Caco-2 (cell line): ENCODE measurements around the gene PDIA5. TPM values are rescaled to one million over a fixed set of nuclear protein-coding genes. Genes with fewer than 3 reads are reported as not detected.

Source experiments
- BruUV-seq: library from RNA; stranded (reverse); fragments of 400-500 nt; replicated peaks from 2 replicates; lab custom pipeline; 2021; lab: Mats Ljungman, UMichigan
- CTCF ChIA-PET: fragments of 300-600 bp; sonication (Branson Sonifier 250); formaldehyde crosslinking; loops from one replicate; lab custom pipeline; 2022; ENCODE audit warnings: antibody characterized with exemption; lab: Charles Lee
- POLR2A ChIA-PET: fragments of 300-600 bp; sonication (Branson Sonifier 250); formaldehyde crosslinking; loops from one replicate; lab custom pipeline; 2022; ENCODE audit warnings: antibody characterized with exemption; lab: Charles Lee
- DNase-seq, 2 experiments: peaks; one replicate each; pipeline versions ENCODE4 v3.0.0 to v3.0.0-alpha.2; 2020 to 2022
- H3K27me3 ChIP-seq: replicated peaks from 2 replicates; pipeline ENCODE4 v1.6.0; 2011; ENCODE audit warnings: low read length; ENCODE audit not compliant: control insufficient read depth, insufficient read depth
- H3K36me3 ChIP-seq: 2 replicates; pipeline ENCODE4 v1.5.1; 2011; ENCODE audit warnings: low read length; ENCODE audit not compliant: control insufficient read depth, insufficient read depth
- H3K4me1 ChIP-seq: fragments of 250-450 bp; sonication (Bioruptor Pico); 2 replicates; pipeline ENCODE4 v1.5.1; 2020; ENCODE audit warnings: mild to moderate bottlenecking
- H3K4me3 ChIP-seq: 2 replicates; pipeline ENCODE4 v1.5.1; 2011; ENCODE audit warnings: low read depth, mild to moderate bottlenecking, control low read depth, low read length
- H3K9me3 ChIP-seq: fragments of 250-450 bp; sonication (Bioruptor Pico); 2 replicates; pipeline ENCODE4 v1.5.1; 2020; ENCODE audit warnings: mild to moderate bottlenecking, moderate library complexity
- H3K27ac Mint-ChIP-seq: one replicate; pipeline ENCODE4 v1.8.0; 2022; ENCODE audit warnings: mixed read lengths; ENCODE audit not compliant: unreplicated experiment
- H3K27me3 Mint-ChIP-seq: one replicate; pipeline ENCODE4 v1.8.0; 2022; ENCODE audit warnings: mixed read lengths; ENCODE audit not compliant: insufficient read depth, unreplicated experiment
- H3K36me3 Mint-ChIP-seq: one replicate; pipeline ENCODE4 v1.8.0; 2022; ENCODE audit warnings: mild to moderate bottlenecking, mixed read lengths; ENCODE audit not compliant: insufficient read depth, unreplicated experiment
- H3K4me1 Mint-ChIP-seq: one replicate; pipeline ENCODE4 v1.8.0; 2022; ENCODE audit warnings: low read depth, mixed read lengths; ENCODE audit not compliant: unreplicated experiment
- H3K4me3 Mint-ChIP-seq: one replicate; pipeline ENCODE4 v1.8.0; 2022; ENCODE audit warnings: mild to moderate bottlenecking, moderate library complexity, mixed read lengths; ENCODE audit not compliant: unreplicated experiment
- H3K9me3 Mint-ChIP-seq: one replicate; pipeline ENCODE4 v1.8.0; 2022; ENCODE audit warnings: mixed read lengths; ENCODE audit not compliant: unreplicated experiment
- intact Hi-C: fragments of 100-400 bp; cut with micrococcal nuclease; formaldehyde crosslinking; loops from one replicate; pipeline ENCODE4 v1.10.0; 2022; ENCODE audit not compliant: unreplicated experiment
- total RNA-seq: library from RNA; stranded (reverse); gene quantifications from 2 replicates; pipeline ENCODE4 v1.2.3, GENCODE V29; 2022
- TF ChIP-seq, protein P1 (sequence below), 2 experiments: fragments of 200-600 bp in 1 of 2; IDR thresholded peaks; 1 replicate in 1 of 2; 2 replicates in 1 of 2; pipeline versions ENCODE4 v1.5.1 to v1.8.0; 2011 to 2022; ENCODE audit warnings: antibody characterized with exemption in 1 of 2, control low read depth in 1 of 2, inconsistent platforms in 1 of 2, low read depth in 1 of 2, low read length in 1 of 2, mild to moderate bottlenecking in 1 of 2, moderate library complexity in 1 of 2; ENCODE audit not compliant: insufficient read depth in 1 of 2, severe bottlenecking in 1 of 2, unreplicated experiment in 1 of 2

The PDIA5 gene
- total RNA-seq, 1 experiment from 2014 or later: 48.2 TPM

DNA sequence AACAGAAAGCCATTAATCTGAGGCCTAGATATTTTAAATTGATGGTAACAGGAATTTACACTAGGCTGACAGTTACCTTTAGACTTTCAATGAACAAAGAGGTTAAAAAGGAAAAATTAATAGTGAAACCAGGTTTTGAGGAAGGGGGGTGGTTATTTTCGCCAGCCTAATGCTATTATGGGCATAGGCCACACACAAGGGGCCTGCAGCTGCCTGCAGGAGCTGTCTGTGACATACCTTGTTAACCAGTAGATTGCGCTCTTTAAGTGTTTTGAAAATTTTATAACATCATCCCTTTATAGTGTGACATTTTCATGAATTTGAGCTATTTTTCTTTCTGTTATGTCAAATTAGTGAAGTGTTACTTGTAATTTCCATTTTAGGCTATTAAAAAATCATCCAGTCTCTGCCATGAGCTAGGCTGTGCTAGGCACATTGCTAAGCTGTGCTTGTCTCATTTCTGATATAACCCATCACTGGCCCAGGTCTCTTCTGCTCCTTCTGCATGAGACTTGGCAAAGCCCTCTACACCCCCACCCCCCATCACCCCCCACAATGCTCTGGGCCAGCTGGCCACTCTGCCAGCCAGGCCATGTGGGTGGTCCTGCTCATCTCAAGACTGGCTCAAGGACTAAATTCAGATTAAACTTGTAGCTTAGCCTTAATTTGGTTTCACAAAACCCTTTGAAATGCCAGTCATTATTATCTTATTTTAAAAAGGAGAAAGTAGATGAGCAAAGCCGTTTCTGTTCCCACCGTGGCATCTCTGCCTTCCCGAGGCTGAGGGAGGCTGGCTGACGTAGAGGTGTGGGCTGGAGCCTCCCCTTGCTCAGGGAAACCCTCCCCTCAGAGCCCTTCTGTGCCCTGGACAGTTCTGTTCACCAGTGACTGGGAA, 86.5 kb downstream of the PDIA5 start:
- Mint-ChIP-seq H3K9me3 (no peaks in the 10 kb centered on the region), H3K4me1 (no peaks in the 10 kb centered on the region), H3K27ac (no peak overlapping the region), H3K36me3 (peaks cover 39% of the 10 kb centered on the region), H3K27me3 (no peaks in the 10 kb centered on the region), H3K4me3 (no peak overlapping the region)
- H3K4me3 ChIP-seq: no peak overlapping the region
- 0 out of 2 replicates have a peak, but pooled peaks cover 2% of the 10 kb centered on the region for H3K36me3 ChIP-seq
- POLR2A ChIA-PET: no interaction called here
- H3K9me3 ChIP-seq: no peaks in the 10 kb centered on the region
- CTCF ChIA-PET: no interaction called here
- intact Hi-C loops: no loop called here
- TF ChIP-seq, protein P1, sequence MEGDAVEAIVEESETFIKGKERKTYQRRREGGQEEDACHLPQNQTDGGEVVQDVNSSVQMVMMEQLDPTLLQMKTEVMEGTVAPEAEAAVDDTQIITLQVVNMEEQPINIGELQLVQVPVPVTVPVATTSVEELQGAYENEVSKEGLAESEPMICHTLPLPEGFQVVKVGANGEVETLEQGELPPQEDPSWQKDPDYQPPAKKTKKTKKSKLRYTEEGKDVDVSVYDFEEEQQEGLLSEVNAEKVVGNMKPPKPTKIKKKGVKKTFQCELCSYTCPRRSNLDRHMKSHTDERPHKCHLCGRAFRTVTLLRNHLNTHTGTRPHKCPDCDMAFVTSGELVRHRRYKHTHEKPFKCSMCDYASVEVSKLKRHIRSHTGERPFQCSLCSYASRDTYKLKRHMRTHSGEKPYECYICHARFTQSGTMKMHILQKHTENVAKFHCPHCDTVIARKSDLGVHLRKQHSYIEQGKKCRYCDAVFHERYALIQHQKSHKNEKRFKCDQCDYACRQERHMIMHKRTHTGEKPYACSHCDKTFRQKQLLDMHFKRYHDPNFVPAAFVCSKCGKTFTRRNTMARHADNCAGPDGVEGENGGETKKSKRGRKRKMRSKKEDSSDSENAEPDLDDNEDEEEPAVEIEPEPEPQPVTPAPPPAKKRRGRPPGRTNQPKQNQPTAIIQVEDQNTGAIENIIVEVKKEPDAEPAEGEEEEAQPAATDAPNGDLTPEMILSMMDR (IDR thresholded peaks at IDR 0.05; ENCODE audit: insufficient read depth in 1 of 2, low read depth in 1 of 2, low read length in 1 of 2, severe bottlenecking in 1 of 2, unreplicated experiment in 1 of 2): no peak
- no peak for DNase-seq
- no TSS peak for BruUV-seq
- no peaks in the 10 kb centered on the region for H3K4me1 ChIP-seq
- H3K27me3 ChIP-seq: no peaks in the 10 kb centered on the region

DNA sequence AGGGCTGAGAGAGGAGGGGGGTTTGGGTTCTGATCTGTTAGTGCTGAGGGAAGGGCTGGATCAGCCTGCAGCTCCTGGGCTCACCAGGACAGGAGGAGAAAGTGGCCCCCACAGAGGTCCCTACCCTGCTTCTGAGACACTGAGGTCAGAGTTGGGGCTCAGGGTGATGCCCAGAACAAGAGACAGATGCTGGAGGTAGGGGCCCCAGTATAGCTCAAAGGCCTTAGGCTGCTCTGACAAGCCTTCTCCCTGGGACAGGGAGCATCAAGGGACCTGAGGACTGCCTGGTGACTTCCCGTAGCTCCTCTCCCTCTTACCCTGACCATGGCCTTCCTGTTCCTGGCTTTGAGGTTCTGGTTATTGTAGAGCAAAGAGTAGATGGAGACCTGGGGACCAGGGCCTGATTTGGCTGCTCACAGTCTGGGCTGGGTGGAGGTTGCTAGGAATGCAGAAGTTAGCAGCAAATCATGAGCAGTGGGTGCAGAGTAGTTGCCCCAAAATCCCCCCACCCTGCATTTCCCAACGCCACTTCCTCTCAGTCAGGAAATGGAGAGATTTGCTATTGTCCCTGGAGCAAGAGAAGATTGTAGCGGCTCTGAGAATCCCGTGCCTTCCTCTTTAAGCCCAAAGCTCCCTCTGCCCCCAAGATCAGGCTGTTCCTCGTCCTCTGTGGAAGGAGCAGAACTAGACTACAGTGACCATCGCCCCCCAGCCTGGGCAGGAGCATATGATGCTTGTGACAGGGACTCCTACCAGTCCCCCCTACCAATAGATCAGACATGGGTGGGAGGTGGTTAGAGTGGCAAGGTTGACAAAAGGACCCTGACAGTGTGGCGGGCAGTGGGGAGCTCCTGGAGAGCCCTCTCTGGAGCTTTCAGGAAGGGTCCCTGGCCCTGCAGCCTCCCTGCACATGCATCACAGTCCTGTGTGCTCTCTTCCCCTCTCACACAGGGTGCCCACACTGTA, 87.5 kb downstream of the PDIA5 start:
- no peak for DNase-seq
- Mint-ChIP-seq H3K36me3 (peaks cover 38% of the 10 kb centered on the region), H3K27ac (no peak overlapping the region), H3K4me3 (no peak overlapping the region), H3K4me1 (no peaks in the 10 kb centered on the region), H3K9me3 (no peaks in the 10 kb centered on the region), H3K27me3 (no peaks in the 10 kb centered on the region)
- TF ChIP-seq, protein P1 (IDR thresholded peaks at IDR 0.05; ENCODE audit: insufficient read depth in 1 of 2, low read depth in 1 of 2, low read length in 1 of 2, severe bottlenecking in 1 of 2, unreplicated experiment in 1 of 2): no peak
- H3K4me3 ChIP-seq: no peak overlapping the region
- BruUV-seq: no TSS peak
- no peaks in the 10 kb centered on the region for H3K4me1 ChIP-seq
- no peaks in the 10 kb centered on the region for H3K9me3 ChIP-seq
- ChIA-PET CTCF (no interaction called here), POLR2A (no interaction called here)
- H3K36me3 ChIP-seq: 0 out of 2 replicates have a peak, but pooled peaks cover 2% of the 10 kb centered on the region
- H3K27me3 ChIP-seq: no peaks in the 10 kb centered on the region
- intact Hi-C loops: no loop called here

DNA sequence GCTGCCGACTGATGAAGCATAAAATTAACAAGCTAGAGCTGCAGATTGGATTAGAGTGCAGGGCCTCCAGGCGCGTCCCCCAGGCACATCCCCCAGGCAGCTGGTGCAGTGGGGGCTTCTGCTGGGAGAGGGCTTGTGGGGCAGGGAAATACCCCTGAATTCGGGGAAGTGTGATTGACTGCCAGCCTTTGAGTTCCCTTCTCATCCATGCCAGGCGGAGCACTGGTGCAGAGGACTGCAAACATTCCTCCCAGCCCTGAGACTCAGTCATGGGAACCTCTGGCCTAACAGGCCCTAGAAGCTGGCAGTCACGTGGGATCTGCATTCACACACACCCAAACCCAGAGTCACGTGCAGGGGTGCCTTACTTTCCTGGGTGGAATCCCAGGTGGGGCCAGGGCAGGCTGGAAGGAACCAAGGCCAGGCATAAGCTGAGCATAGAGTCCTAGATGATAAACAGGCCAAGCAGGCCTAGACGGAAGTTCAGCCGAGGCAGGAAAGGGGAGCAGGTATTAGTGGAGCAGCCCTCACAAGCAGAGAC, 88.7 kb downstream of the PDIA5 start:
- H3K4me1 Mint-ChIP-seq: no peaks in the 10 kb centered on the region
- H3K27ac Mint-ChIP-seq: no peak overlapping the region
- no peak overlapping the region for H3K4me3 Mint-ChIP-seq
- ChIA-PET POLR2A (no interaction called here), CTCF (no interaction called here)
- no peak for DNase-seq
- no peaks in the 10 kb centered on the region for H3K27me3 Mint-ChIP-seq
- Histone ChIP-seq H3K9me3 (no peaks in the 10 kb centered on the region), H3K4me1 (no peaks in the 10 kb centered on the region), H3K4me3 (no peak overlapping the region), H3K36me3 (0 out of 2 replicates have a peak, but pooled peaks cover 2% of the 10 kb centered on the region), H3K27me3 (no peaks in the 10 kb centered on the region)
- peaks cover 39% of the 10 kb centered on the region for H3K36me3 Mint-ChIP-seq
- intact Hi-C loops: no loop called here
- TF ChIP-seq, protein P1 (IDR thresholded peaks at IDR 0.05; ENCODE audit: insufficient read depth in 1 of 2, low read depth in 1 of 2, low read length in 1 of 2, severe bottlenecking in 1 of 2, unreplicated experiment in 1 of 2): no peak
- H3K9me3 Mint-ChIP-seq: no peaks in the 10 kb centered on the region
- BruUV-seq: no TSS peak
